Fibroblast of mammary gland (primary cell): ENCODE measurements around the gene ZSCAN5A.

Experiments
- DNase-seq: peaks from one replicate; pipeline ENCODE4 v3.0.0-alpha.2; 2010; ENCODE audit warnings: low read depth
- H3K4me3 ChIP-seq: 2 replicates; pipeline ENCODE4 v1.5.1; 2011; ENCODE audit warnings: low read depth, mild to moderate bottlenecking, low read length, moderate library complexity; ENCODE audit not compliant: control insufficient read depth
- CTCF ChIP-seq: conservative IDR thresholded peaks from 2 replicates; pipeline ENCODE4 v1.5.1; 2011; ENCODE audit warnings: low read depth, low read length, inconsistent platforms; ENCODE audit not compliant: control insufficient read depth, insufficient read depth

The ZSCAN5A gene

DNA sequence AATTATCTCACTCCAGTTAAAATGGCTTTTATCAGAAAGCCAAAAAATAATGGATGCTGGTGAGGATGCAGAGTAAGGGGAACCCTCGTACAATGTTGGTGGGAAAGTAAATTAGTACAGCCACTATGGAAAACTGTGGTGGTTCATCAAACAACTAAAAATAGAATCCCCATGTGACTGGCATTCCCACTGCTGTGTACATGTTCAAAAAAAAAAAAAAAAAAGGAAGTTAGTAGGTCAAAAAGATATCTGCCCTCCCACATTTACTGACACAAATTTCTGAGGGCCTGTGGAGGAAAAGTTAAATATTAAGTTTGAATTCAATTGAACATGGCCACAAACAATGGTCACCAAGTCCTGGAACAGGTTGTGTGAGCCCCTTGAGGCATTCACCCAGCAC, 9.8 kb upstream of the ZSCAN5A start:
- no peak for TF ChIP-seq CTCF
- no peak overlapping the region for H3K4me3 ChIP-seq
- no peak for DNase-seq

- DNase-seq, result no peak
- H3K4me3 ChIP-seq, result no peak overlapping the region
- TF ChIP-seq CTCF, result no peak
Measured at GRCh38 chr19:56321989-56322440, 7.4 kb upstream of the ZSCAN5A start.

DNA sequence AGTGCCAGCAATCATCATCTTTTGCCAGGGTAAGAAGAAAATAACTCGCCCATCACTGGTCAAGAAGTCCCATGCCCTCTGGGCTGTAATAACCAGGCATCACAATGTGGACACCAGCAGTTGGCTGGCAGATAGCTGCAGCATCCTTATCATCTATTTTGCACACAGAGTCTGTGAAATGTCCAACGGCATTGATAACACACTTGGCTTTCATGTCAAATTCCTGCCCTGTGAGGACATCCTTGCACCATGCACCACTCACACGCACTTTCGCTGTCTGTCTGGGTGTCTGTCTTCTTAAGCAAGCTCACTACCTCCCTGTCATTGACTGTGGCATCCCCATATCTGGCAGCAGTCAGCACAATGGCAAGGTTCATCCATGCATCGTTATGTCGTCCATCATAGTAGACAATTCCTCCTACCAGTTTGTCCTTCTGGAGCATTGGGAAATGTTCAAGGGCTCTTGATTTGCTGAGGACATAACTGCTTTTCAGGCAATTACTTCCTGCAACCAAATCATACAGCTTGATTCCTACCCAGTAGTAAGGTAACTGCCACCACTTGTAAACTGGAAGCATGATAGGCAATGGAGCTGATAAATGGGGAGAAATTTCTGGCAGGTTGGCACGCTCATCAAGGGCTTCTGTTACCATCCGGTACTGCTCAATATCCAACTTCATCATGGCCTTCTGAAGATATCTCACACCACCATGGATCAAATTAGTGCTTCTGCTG, 6.8 kb upstream of the ZSCAN5A start:
- TF ChIP-seq CTCF, result no peak
- DNase-seq, result no peak
- no peak overlapping the region for H3K4me3 ChIP-seq

DNA sequence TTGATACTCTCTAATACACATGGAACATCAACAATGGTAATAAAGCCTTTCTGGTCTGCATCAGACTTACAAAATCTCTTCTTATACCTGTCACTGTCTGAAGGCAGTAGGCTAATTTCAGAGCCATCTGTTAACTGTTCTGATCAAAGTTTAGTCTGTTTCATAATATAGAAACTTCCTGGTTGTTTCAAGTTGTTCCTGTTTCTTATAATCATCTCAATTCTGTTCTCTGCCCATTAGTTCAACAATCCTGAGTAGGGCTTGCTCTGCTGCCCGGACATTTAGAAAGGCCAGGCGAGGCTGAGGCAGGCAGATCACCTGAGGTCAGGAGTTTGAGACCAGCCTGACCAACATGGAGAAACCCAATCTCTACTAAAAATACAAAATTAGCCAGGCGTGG, 5.4 kb upstream of the ZSCAN5A start:
- no peak overlapping the region for H3K4me3 ChIP-seq
- no peak for TF ChIP-seq CTCF
- DNase-seq, result no peak

DNA sequence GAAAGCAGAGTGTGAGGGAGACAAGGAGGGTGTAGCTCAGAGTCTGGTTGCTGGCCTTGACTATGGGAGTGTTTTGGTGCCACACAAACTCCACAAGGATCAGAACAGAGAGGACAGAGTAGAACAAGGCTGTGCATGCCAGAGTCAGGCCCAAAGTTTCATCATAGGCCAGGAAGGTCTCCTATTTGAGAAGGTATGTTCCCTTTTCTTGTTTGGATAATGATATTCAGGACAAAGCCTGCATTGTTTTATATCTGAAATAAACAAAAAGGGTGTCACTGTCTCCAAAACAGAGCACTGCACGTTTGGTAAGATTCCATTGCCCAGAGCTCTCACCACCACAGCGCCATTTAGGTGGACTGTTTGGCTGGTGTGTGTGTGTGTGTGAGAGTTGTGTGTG, 3.1 kb upstream of the ZSCAN5A start:
- no peak overlapping the region for H3K4me3 ChIP-seq

DNA sequence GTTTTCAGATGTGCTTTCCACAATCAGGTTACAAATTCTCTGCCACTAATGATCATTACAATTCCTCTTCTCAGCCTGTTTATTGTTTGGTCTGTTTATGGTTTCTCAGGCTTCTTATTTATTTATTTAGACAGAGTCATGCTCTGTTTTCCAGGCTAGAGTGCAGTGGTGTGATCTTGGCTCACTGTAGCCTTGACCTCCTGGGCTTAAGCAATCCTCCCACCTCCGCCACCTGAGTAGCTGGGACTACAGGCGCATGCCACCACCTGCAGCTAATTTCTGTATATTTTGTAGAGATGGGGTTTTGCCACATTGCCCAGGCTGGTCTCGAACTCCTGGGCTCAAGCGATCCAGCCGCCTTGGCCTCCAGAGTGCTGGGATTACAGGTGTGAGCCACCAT, 2.1 kb upstream of the ZSCAN5A start:
- no peak for DNase-seq
- no peak overlapping the region for H3K4me3 ChIP-seq
- TF ChIP-seq CTCF, result no peak

More for the DNA sequence above, 3.1 kb upstream of the ZSCAN5A start:
- no peak for DNase-seq
- no peak for TF ChIP-seq CTCF
